Measurements from ENCODE around the gene NME3.

NME3 gene

DNA sequence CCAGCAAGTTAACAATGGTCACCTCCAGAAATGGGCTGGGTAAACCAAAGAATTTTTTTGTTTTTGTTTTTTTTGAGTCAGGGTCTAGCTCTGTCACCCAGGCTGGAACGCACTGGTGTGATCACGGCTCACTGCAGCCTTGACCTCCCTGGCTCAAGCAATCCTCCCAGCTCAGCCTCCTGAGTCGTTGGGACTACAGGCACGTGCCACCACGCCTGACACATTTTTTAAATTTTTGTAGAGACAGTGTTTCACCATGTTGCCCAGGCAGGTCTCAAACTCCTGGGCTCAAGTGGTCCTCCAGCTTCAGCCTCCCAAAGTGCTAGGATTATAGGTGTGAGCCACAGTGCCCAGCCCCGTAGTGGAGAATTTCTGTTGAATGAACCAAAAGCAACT is 9.3 kb upstream of the NME3 start:
- DNase-seq (ENCODE audit: low spot score) = no peak

DNA sequence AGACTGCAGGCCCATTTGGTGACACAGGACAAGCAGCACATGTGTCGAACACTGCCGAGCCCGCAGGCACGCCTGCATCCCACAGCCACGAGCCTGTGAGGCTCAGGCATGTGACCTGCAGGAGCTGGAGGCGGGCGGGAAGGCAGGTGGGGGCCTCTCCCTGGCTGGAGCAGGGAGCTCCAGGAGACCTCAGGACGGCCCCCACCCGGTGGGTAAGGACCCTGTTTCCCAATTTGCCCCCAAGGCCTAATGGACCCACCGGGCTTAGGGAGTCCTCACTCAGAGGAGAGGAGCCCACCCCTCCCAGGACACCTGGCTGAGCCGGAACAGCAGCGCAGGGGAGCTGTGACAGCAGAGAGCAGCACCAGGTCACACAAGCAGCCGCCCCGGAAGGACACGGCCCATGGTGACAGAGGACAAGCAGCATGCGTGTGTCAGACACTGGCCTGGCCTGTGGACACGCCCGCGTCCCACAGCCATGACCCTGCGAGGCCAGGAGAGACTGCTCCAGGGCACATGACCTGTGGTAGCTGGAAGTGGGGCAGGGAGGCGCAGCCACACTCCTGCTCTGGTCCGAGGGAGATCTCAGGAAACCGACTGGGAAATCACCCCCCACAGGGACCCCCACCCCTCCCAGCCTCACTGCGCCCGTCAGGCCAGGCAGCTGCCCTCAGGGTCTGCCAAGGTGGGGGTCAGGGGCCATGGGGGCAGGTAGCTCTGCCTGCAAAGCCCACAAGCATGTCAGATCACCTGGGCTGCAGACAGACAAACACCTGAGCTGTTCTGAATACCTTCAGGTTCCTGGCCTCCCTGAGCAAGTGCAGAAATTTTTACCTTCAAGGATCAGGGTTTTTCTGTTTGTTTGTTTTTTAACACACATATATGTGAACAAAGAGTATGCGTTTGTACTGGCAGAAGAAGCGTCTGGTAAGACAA is 8.7 kb upstream of the NME3 start:
- no peak for DNase-seq (ENCODE audit: low spot score)

DNA sequence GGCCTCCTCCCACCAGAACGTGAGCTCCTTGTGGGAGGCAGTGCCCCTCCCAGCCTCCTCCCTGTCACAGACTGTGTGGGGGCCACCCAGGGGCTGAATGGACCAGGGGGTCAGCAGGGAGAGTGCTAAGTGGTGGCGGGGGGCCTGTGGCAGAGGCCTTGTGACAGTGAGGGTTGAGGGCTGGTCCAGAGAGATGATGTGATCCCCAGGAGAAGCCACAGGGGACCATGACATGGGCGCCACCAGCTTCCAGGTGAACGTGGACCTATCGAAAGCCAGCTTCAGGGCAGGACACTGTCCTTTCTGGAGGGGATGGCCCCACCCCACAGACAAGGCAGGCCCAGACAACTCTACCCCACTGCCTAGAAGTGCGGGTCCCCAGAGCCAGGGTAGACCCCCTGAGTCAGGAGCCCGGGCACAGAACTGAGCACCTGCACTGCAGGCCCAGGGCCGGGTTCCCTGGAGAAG is 7.9 kb upstream of the NME3 start:
- DNase-seq (ENCODE audit: low spot score) = no peak

DNA sequence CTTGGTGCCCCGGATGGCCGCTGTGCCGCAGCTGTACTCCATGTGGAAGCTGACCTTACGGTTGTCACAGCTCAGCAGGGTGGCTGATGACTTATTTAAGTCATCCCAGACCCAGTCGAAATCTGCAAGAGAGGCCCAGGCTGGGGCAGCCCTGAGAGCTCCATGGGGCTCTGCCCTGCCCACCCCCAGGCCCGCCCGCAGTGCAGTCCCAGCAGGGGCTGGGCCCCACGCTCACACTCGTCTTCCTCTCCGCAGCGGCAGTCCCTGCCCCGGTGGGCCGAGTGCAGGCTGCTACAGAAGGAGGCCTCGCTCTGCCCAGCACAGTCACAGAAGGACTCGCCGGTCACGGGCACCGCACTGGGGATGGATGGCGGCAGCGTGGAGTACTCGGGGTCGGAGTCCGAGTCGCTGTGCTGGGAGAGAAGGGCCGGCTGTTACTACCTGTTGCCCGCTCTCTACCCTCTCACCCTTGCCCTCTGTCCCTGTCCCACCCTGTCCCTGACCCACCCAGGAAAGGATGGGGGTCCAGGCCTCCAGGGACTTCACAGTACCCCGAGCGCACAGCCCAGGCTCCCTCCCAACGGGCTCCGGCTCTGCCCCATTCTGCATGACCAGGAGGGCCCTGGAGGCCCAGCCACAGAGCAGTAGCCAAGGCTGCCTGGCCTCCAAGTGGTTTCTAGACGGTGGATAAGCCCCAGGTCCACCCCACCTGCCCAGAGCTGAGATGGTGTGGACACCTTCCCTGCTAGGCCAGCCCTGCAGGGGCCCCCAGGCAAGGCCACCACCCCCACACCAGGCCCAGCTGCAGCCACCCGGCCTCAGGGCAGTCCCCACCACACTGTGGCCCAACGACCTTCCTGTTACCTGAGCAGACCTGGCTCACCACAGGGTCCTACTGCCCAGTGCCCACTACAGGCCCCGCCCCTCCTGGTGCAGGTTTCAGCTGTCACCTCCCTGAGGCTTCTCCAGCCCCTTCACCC is 7.1 kb upstream of the NME3 start:
- no peak for DNase-seq (ENCODE audit: low spot score)

DNA sequence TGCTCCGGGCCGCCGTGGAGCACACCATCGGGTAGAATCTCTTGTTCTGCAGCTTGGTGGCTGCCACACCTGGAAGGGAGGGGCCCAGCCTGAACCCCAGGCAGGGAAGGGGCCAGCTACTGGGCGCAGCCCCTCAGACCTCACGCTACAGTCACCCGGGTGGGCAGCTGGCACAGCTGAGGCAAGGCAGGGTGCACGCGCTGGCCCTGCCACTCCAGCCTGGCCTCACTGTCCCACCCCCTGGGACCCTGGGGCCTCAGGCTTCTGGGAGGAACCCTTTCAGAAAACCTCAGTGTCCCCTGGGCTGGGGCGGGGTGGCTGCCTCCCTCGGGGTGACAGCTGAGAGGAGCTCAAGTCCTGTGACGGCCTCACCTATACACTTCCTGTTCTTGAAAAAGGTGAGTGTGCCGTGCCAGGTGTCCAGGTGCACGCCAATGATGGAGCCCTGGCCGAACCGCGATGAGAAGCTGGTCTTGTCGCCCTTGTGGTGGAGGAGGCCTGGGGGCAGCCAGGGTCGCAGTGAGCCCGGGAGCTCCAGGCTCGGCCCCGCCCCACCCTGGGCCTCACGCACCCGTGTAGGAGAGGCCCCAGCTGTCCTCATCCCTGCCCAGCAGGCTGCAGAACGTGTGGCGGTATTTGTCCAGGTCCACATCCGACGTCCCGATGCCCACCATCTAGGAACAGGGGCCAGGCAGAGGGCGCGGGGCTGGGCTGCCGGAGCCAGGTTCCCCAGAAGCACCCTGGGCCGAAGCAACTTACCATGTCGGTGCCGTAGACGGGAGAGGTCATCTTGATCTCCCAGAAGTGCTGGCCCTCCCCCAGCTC is 6.2 kb upstream of the NME3 start:
- no peak for DNase-seq (ENCODE audit: low spot score)

DNA sequence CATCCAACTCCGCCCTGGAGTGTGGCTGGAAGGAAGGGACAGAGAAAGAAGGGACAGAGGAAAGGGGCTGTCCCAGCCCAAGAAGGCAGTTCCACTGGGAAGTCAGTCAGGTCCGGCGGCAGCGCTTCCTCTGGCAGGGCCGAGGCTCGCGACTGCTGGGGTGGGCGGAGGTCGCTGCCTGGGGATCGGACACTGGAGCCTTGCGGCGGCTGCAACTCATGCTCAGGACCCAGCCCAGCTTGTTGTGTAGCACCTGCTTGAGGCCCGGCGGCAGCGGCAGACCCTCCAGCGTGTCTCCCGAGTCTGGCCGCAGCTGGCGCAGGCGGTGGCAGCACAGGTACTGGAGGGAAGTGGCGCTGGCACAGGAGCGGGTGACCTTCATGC is 5.6 kb upstream of the NME3 start:
- no peak for DNase-seq (ENCODE audit: low spot score)

DNA sequence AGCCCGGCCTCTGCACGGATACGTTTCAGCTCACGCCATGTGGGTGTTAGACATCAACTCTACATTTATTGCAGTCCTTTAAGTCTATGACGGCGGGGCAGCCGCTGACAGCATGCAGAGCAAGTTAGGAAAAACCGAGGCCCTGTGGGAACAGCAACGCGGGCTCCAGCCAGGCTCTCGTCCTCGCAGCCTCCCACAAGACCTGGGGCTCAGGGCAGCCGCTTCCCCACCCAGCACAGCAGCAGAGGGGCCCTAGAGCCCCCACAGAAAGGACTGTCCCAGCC is 5.3 kb upstream of the NME3 start:
- DNase-seq (ENCODE audit: low spot score) = no peak

DNA sequence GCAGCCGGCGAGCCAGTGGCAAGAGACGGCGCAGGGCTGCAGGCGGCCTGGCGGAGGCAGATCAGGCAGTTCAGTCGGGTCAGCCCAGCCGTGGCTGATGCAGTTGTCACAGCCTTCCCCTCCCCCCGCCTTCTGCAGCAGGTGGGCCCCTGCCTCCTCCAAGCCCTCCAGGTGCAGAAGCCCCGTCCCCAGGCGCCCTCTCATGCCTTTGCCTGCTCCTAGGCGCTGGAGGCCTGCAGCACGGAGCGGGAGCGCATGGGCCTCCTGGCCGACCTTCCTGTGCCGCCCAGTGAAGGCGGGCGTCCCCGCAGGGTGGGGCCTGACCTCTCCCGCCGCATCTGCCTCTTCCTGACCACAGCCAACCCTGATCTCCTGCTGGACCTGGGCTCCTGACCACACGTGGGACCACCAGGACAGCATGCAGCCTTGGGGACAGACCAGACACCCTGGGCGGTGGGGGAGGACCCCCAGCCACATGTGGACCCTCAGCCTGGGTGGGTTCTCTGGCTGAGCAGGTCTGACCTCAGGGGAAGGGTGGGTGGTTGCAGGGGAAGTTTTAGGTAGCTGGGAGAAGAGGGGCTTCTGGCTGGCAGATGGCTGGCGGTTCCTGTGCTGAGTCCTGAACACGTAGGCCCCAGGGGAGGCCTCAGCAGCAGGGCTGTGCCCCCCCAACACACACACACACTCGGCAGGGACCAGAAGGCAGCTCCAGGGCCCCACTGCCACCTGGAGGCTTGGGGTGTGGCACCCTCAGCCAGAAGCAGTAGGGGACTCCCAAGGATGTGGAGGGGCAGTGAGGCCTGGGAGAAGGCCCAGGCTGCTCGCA is 4.7 kb upstream of the NME3 start:
- DNase-seq (ENCODE audit: low spot score) = no peak

DNA sequence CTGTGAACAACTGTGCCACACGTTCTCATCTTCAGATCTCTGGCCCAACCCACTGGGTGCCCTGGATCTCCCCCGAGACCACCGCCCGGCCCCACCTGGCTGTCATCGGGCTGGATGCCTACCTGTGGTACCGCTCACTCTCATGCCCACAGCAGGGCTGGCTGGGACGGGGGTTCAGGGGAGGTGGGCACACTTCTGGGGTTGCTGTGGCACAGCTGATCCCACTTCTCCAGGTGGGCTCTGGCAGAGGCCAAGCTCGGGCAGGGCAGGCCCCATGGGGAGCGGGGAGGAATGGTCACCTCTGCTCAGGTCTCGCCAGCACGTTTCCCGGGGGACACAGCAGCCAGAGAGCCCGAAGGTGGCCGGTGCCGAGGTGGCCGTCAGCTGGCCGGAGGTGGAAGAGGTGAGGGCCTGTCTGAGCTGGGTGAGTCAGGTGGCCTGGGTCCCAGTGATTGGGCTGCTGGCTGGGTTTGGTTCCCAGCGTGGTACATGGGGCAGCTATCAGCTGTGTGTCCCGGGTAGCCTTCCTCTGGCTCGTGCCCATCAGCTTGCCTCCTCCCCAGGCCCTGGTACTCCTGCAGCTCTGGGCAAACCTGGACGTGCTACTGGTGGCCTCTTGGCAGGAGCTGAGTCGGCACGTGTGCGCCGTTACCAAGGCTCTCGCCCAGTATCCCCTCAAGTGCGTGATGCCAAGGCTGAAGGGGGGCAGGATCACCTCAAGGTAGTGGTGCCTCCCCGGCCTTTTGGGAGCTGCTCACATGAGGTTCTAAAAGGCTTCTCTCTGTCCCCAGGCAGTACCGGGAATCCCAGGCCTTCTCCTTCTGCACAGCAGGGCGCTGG is 3.9 kb upstream of the NME3 start:
- no peak for DNase-seq (ENCODE audit: low spot score)

DNA sequence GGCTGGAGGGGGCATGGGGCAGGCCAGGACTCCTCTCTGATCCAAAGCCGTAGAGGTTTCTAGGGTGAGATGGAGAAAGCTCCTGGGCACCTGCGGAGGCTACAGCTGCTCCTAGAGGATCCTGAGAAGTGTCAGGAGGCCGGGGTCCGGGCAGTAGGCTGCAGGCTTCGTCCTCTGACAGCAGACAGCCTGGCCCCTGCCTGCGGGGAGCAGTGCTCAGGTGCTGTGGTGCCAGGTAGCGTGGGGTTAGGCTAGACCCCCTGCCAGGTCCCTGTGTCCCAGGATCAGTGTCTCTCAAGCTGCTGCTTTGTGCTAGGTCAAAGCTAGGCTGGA is 3.1 kb upstream of the NME3 start:
- no peak for DNase-seq (ENCODE audit: low spot score)

DNA sequence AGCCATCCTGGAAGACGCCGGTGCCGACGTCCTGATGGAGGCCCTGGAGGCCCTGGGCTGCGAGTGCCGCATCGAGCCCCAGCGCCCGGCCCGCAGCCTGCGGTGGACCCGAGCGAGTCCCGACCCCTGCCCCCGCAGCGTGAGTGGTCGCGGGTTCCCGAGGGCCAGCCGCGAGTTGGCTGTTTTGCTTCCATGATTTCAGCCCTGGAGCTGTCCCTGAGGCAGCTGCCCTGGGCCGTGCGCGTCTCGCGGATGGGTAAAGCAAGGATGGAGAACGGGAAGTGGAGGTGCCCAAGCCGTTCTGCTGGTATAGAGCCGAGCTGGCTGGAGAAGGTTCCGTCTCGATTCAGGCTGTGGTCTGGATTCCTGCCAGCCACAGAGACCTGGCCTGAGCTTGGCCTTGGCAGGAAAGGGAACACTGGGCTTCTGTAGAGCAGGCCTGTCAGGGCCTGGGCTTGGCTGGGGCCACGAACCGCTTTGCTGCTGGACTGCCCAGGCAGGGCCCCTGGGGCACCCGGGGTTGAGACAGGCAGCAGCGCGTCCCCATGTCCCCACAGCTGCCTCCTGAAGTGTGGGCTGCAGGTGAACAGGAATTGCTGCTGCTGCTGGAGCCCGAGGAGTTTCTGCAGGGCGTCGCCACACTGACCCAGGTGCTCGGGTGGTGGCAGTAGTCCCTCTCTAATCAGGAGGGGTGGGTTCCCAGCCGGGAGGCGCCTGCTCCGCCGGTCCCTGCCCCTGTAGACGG is 2.5 kb upstream of the NME3 start:
- DNase-seq (ENCODE audit: low spot score) = peak; percentile 9

DNA sequence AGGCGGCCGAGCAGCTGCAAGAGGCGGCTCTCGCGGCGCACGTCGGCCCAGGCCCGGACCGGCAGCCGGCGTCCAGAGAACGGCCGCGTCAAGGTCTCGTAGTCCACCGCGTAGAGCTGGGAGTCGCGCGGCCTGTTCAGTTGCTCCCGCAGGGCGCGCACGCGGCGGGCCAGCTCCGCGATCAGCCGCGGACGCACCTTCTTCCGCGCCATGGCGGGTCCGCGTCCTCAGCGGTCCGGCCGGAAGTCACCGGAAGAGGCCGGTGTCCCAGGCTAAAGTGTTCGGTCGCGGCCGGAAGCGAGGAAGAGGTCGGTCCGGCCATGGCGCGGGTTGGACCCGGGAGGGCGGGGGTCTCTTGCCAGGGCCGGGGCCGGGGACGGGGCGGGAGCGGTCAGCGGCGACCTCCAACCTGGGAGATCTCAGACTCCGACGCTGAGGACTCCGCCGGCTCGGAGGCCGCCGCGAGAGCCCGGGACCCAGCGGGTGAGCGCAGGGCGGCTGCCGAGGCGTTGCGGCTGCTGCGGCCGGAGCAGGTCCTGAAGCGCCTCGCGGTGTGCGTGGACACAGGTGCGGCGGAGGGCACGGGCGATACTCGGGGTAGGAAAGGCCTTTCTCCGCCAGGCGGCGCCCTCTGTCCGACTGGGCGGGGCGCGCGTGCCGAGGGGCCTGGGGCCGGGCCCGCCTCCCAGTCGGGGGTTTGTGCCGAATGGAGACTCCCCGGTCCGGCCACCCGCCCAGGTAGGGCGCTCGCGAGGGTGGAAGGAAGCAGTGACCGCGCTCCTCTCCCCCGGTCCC is 1.8 kb upstream of the NME3 start, which contains the start of gene MRPS34:
TSS of gene MRPS34 (minus strand) at position 227 of the 795 bp plus-strand sequence. CDS start at position 212, 15 bp downstream.
- DNase-seq (ENCODE audit: low spot score) = peak; percentile 91

DNA sequence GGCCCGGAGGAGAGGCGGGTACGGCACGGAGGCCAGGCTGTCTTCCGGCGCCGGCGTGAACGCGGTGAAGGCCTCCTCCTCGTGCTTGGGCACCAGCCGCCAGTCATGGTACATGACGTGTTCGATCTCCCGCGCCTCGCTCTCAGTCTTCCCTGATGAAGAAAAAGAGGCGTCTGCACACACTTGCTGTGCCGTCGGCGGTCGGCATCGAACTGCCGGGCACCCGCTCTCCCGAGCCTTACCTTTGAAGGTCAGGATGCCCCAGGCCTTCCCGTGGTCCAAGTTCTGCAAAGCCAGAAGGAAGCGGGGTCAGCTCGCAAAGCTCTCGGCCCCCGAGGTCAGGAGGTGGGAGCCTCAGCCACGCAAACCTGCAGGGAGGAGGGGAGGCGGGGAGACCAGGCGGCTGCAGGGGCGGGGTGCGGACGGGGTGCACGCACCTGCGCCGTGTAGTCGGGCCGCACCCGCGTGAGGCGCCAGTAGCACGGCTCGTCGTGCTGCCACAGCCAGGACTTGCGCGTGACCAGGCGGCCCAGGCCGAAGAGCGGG is 1.1 kb upstream of the NME3 start, which contains the start of gene EME2:
TSS of gene EME2 (plus strand) at position 449 of the 546 bp plus-strand sequence. CDS start 418 bp downstream, outside the sequence.
- DNase-seq (ENCODE audit: low spot score) = no peak

DNA sequence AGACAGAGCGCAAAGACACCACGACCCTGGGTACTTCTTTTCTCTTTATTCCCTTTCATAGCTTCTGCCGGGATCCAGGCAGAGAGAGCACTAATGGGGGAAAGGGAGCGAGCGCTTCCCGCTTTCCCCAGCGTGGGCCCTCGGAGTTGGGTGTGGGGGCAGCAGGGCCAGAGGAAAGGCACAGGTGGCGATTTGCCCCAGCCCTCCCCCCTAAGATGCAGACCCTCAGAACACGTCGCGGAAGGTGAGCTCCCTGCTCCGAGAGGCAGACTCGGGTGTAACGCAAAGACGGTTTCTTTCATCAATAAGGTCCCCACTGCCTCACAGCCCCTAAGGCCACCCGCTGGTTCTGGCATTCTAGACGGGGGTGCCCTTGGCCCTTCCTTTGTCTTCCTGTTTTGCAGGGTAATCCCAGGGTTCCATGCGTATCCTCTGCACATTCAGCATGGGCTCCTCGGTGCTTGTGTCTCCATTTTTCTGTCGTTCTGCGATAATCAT is 570 bp upstream of the NME3 start:
- no peak for DNase-seq (ENCODE audit: low spot score)

DNA sequence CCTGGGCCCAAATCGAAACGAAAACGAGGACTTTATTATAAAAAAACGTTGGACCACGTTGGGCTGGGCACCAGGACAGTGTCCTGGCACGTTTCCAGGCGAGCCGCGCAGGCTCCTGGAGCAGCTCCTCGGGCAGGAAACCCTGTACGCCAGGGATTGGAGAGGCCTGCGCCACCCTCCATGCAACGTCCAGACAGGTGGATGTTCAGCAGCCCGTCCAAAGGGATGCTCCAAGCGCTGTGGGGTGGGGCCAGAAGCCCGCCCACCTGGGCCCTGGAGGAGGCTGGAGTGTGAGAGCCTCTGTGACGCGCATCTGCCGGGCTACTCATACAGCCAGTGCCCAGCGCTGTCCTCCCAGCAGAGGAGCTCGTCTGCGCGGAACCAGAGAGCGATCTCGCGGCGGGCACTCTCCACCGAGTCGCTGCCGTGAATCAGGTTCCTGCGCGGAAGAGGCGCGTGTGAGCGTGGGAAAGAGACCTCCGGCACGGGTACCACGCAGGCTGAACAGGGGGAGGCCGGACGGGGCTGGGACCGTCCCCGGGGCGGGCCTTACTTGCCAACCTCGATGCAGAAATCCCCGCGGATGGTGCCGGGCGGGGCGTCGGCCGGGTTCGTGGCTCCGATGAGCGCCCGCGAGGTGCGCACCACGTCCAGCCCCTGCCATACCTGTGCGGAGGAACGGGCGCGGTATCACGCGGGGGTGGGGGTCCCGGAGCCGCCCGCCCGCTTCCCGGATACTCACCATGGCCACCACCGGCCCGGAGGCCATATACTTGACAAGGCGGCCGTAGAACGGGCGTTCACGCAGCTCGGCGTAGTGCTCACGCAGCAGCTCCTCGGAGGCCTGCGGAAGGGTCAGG is 785 bp downstream of the NME3 start:
- no peak for DNase-seq (ENCODE audit: low spot score)

DNA sequence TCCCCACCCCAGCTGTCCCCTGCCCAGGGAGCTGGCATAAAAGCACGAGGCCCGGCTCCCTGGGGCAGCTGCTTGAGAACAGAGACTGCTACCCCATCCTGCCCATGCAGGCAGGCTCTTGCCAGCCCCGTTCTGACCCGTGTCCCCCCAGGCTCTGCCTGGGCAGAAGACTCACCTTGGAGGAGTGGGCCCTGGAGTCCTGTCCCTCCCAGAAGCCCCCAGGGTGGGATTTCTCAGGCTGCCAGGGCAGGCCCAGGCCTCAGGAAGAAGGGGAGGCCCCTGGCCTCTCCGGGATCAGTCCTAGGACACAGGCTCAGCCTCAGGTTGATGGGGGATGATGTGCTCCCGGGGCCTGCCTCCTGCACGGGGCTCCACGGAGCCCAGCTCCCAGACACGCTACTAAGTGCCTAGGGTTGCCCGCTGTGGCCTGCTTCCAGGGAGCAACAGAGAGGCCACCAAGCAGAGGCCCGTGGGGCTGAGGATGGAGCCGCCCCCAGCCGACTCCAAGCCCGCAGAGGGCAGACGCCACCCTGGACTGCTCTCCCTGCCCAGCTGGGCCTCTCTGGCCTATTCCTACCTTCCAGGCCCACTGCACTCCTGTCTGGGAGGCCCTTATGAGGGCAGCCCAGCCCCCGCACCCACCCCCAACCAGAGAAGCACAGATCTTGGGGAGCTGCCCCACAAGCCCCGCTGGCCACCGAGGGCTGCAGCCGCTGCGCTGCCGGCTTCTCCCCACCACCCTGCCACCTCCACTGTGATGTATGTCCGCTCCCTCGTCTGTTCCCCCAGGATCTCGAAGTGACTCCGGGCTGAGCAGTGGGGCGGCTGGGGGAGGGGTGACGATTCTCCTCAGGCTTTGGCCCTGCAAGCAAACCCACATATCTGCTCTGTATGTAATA is 1.7 kb downstream of the NME3 start:
- no peak for DNase-seq (ENCODE audit: low spot score)

Data from LoVo (cell line).